Measurements from ENCODE around the gene SLC35F3.

DNA sequence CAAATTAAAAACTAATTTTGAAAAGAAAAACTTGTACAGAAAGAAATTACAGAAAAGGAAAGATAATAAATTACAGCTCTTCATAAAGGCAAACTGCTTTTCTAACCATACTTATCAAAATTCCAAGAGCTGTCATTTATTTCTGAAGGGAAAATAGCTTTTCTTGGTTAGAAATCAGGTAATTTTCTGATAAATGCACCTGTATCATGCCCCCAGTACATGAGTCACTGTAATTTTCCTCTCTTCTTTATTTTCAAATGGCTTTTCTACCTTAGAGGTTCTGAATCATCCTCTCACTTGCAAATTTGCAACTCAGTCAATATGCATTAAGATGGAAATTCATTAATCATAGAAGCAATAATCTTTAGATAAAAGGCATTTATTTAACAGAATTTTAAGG, 100.1 kb downstream of the SLC35F3 start:
- TF ChIP-seq, protein P1, sequence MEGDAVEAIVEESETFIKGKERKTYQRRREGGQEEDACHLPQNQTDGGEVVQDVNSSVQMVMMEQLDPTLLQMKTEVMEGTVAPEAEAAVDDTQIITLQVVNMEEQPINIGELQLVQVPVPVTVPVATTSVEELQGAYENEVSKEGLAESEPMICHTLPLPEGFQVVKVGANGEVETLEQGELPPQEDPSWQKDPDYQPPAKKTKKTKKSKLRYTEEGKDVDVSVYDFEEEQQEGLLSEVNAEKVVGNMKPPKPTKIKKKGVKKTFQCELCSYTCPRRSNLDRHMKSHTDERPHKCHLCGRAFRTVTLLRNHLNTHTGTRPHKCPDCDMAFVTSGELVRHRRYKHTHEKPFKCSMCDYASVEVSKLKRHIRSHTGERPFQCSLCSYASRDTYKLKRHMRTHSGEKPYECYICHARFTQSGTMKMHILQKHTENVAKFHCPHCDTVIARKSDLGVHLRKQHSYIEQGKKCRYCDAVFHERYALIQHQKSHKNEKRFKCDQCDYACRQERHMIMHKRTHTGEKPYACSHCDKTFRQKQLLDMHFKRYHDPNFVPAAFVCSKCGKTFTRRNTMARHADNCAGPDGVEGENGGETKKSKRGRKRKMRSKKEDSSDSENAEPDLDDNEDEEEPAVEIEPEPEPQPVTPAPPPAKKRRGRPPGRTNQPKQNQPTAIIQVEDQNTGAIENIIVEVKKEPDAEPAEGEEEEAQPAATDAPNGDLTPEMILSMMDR (IDR thresholded peaks at IDR 0.05), result no peak
- TF ChIP-seq POLR2A (IDR thresholded peaks at IDR 0.05), result no peak
